NCI-H460 (cell line): ENCODE measurements around the gene TMED6. TPM values are rescaled to one million over a fixed set of nuclear protein-coding genes. Genes with fewer than 3 reads are reported as not detected.
"Not testable (repeated sequence)": the region's sequence is repeated elsewhere in the genome, so short reads cannot be mapped to it uniquely, and the experiment has no call there.

Experiments used
- DNase-seq: peaks from one replicate; pipeline ENCODE4 v3.0.0-alpha.2; 2016; ENCODE audit warnings: low read depth; ENCODE audit errors: extremely low read depth
- total RNA-seq: library from RNA; depleted of rRNA; stranded (reverse); fragments of >200 nt; shearing (Covaris generic); gene quantifications from 2 replicates; pipeline ENCODE4 v1.2.3, GENCODE V29; 2014; rRNA removed

TMED6 gene
- total RNA-seq, 1 experiment from 2014 or later, result 0.82 TPM

GRCh38 chr16:69307856-69308255 lies 43.7 kb downstream of the TMED6 start:
- no peak for DNase-seq

DNA sequence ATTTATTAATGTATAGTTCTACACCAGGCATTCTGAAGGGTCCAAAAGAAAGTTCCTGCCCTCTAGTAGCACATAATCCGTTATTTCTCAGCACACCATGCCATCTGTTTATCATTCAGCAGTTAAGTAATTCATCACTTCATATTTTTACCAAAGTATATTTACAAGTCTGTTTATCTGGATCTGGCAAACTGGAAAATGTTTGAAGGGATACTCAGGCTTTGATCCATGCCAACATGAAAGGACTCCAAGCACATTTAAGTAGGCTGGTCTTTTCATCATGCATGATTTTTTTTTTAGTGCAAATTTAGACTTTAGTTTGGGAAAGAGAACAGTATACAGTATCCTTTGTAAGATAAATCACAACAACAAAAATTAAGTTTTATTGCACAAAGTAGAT lies 44.5 kb downstream of the TMED6 start:
- DNase-seq, result no peak

DNA sequence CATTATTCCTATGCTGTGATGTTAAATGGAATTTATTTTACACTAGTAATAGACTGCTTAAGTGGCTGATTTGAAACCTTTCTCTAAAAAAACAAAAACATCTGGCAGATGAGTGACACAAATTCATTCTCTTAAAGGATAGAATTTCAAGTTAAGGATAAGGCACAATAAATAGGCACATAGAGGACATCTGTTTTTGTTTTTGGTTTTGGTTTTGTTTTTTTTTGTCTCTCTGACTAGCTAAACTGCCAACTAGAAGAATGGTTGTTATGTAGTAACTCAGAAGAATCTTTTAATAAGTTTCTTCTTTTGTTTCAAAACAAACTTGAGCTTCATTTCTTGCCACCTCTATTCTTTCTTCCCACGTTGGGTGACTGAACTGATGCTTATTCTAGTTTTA lies 45.6 kb downstream of the TMED6 start:
- no peak for DNase-seq

GRCh38 chr16:69302301-69302700 lies 49.3 kb downstream of the TMED6 start:
- no peak for DNase-seq

GRCh38 chr16:69301861-69302260 lies 49.7 kb downstream of the TMED6 start:
- no peak for DNase-seq

DNA sequence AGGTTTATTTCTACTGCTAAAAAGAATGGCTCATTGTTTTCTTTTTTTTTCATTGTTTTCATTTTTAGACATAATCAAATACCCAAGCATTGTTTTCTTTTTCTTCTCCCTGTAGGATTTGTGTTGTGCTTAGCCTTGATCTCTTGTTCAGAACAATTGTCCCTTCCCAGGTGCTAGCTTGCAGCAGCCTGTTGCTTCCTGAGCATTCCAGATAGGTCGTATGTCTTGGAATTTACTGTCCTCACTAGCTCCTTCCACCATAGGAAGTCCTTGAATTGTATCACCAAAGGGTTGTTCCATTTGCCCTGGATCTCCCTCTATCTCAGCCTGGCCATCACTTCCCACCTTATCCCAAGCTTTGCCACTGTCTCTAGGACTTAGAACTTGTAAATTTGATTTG lies 50.4 kb downstream of the TMED6 start:
- DNase-seq, result no peak

- DNase-seq, result no peak
Observed at GRCh38 chr16:69298261-69298660, 53.3 kb downstream of the TMED6 start.

- not testable (repeated sequence) for DNase-seq
Observed at GRCh38 chr16:69296771-69297170, 54.8 kb downstream of the TMED6 start.

DNA sequence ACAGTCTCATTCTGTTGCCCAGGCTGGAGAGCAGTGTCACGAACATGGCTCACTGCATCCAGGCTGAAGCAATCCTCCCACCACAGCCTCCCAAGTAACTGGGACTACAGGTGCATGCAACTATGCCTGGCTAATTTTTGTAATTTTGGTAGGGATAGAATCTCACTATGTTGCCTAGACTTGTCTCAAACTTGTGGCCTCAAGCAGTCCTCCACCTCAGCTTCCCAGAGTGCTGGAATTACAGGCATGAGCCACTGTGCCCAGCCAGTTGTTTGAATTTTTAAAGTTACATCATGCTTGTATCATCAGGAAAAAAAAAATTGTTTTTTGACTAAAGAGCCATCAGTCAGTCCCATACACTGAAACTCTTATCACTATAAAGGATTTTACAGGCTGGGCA lies 57.5 kb downstream of the TMED6 start:
- no peak for DNase-seq

- DNase-seq, result no peak
Observed at GRCh38 chr16:69293401-69293800, 58.2 kb downstream of the TMED6 start.

Other genes starting within 250 kb of the TMED6 start
- gene HAS3, start 246.1 kb downstream of the TMED6 start, total RNA-seq, result not detected in 2 replicates
- 47.6 and 53.4 TPM in 2 replicates for gene CHTF8, start 219.2 kb downstream of the TMED6 start, total RNA-seq
- gene UTP4, start 219.1 kb downstream of the TMED6 start, total RNA-seq, result 18.4 and 21.4 TPM in 2 replicates
- 9.6 and 12.0 TPM in 2 replicates for gene SNTB2, start 164.6 kb downstream of the TMED6 start, total RNA-seq
- 28.4 and 31.0 TPM in 2 replicates for gene VPS4A, start 40.4 kb downstream of the TMED6 start, total RNA-seq
- gene PDF, start 21.2 kb downstream of the TMED6 start, total RNA-seq, result 10.1 and 13.5 TPM in 2 replicates
- gene COG8, start 12.2 kb downstream of the TMED6 start, total RNA-seq, result 28.2 and 30.4 TPM in 2 replicates
- 27.1 and 32.6 TPM in 2 replicates for gene NIP7, start 12.0 kb downstream of the TMED6 start, total RNA-seq
- 10.4 and 11.1 TPM in 2 replicates for gene TERF2, start 34.2 kb upstream of the TMED6 start, total RNA-seq
- gene CYB5B, start 72.8 kb upstream of the TMED6 start, total RNA-seq, result 79.3 and 107 TPM in 2 replicates
- 6.0 and 7.1 TPM in 2 replicates for gene NFAT5, start 214.2 kb upstream of the TMED6 start, total RNA-seq